Lung (tissue), 12 donors: ENCODE results near the gene BPIFB6. TPM values are rescaled to one million over a fixed set of nuclear protein-coding genes. Genes with fewer than 3 reads are reported as not detected.

Experiments used
- ATAC-seq: fragments of 200-7000 bp; cut with Tn5 transposase; one replicate; pipeline ENCODE4 v1.9.1; 2020; ENCODE audit warnings: moderate number of reproducible peaks; ENCODE audit not compliant: insufficient read depth, low FRiP score
- DNase-seq, 3 donors: peaks; one replicate each; pipeline ENCODE4 v3.0.0-alpha.2; 2013 to 2017
- H3K27ac ChIP-seq, 2 donors: one replicate each; pipeline ENCODE4 v1.5.1; 2013; ENCODE audit warnings: mild to moderate bottlenecking in 2 of 2, moderate library complexity in 2 of 2, control low read depth in 1 of 2, inconsistent platforms in 1 of 2, low read depth in 1 of 2, low read length in 1 of 2
- H3K27me3 ChIP-seq, 3 donors: one replicate each; pipeline ENCODE4 v1.5.1; 2013; ENCODE audit warnings: low read length in 2 of 3; ENCODE audit not compliant: control insufficient read depth in 3 of 3, insufficient read depth in 3 of 3
- H3K36me3 ChIP-seq, 4 donors: one replicate each; pipeline ENCODE4 v1.5.1; 2013; ENCODE audit warnings: low read length in 4 of 4, mild to moderate bottlenecking in 1 of 4, moderate library complexity in 1 of 4; ENCODE audit not compliant: control insufficient read depth in 4 of 4, insufficient read depth in 4 of 4
- H3K4me1 ChIP-seq, 5 donors: one replicate each; pipeline ENCODE4 v1.5.1; 2013; ENCODE audit warnings: low read length in 5 of 5, mild to moderate bottlenecking in 2 of 5, moderate library complexity in 1 of 5; ENCODE audit not compliant: control insufficient read depth in 5 of 5, insufficient read depth in 5 of 5
- H3K4me3 ChIP-seq: one replicate; pipeline ENCODE4 v1.5.1; 2013; ENCODE audit warnings: mild to moderate bottlenecking, control low read depth, moderate library complexity
- H3K9ac ChIP-seq, 2 donors: one replicate each; pipeline ENCODE4 v1.5.1; 2013; ENCODE audit warnings: low read length in 2 of 2, control low read depth in 1 of 2; ENCODE audit not compliant: insufficient read depth in 1 of 2
- H3K9me3 ChIP-seq, 4 donors: one replicate each; pipeline ENCODE4 v1.5.1; 2013; ENCODE audit warnings: low read length in 3 of 4, mild to moderate bottlenecking in 1 of 4, moderate library complexity in 1 of 4; ENCODE audit not compliant: control insufficient read depth in 4 of 4, insufficient read depth in 3 of 4
- WGBS, 2 donors: extraction: QIAGEN DNeasy Blood & Tissue Kit; methylation state at CpG; one replicate each; pipeline ENCODE4 v1.1.7; 2013; 5-methylcytosine and 5-hydroxymethylcytosine counted together
- polyA plus RNA-seq, 2 donors: library from polyadenylated mRNA; stranded (reverse); fragments of 200-250 nt; gene quantifications; one replicate each; pipeline ENCODE4 v1.2.1, GENCODE V29; 2013
- total RNA-seq, 2 donors: library from RNA; depleted of rRNA in 1 of 2; stranded (reverse); fragments of >200 nt in 1 of 2; gene quantifications; one replicate each; pipeline ENCODE4 v1.2.1, GENCODE V29; 2014 to 2021
- TF ChIP-seq, protein P1 (sequence below): IDR thresholded peaks from 2 replicates; pipeline ENCODE4 v1.5.1; 2012; ENCODE audit warnings: mild to moderate bottlenecking; ENCODE audit errors: control extremely low read depth, extremely low read depth
- donor health status: control.
- donor health status: control.
- donor health status: Bipolar disorder and iron deficiency.
- donor health status: healthy.
- donor health status: DM: yes; HTN: yes; CAD: no.

The BPIFB6 gene
- total and polyA plus RNA-seq, 4 donors = not detected

GRCh38 chr20:32997431-32997830 lies 34.0 kb upstream of the BPIFB6 start:
- no peak overlapping the region for H3K27ac ChIP-seq
- H3K27me3 ChIP-seq = peaks cover 0 to 3% (median 0%) of the 10 kb centered on the region in 3 donors
- DNase-seq = no peak
- no peak overlapping the region for H3K9ac ChIP-seq
- no peak for ATAC-seq
- TF ChIP-seq, protein P1, sequence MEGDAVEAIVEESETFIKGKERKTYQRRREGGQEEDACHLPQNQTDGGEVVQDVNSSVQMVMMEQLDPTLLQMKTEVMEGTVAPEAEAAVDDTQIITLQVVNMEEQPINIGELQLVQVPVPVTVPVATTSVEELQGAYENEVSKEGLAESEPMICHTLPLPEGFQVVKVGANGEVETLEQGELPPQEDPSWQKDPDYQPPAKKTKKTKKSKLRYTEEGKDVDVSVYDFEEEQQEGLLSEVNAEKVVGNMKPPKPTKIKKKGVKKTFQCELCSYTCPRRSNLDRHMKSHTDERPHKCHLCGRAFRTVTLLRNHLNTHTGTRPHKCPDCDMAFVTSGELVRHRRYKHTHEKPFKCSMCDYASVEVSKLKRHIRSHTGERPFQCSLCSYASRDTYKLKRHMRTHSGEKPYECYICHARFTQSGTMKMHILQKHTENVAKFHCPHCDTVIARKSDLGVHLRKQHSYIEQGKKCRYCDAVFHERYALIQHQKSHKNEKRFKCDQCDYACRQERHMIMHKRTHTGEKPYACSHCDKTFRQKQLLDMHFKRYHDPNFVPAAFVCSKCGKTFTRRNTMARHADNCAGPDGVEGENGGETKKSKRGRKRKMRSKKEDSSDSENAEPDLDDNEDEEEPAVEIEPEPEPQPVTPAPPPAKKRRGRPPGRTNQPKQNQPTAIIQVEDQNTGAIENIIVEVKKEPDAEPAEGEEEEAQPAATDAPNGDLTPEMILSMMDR = no peak
- H3K4me1 ChIP-seq = no peaks in the 10 kb centered on the region
- H3K9me3 ChIP-seq = peaks cover 0 to 2% (median 0%) of the 10 kb centered on the region in 4 donors
- 82% methylated on average over 2 of the region's 2 CpGs for WGBS, 2 donors
- no peak overlapping the region for H3K4me3 ChIP-seq
- no peaks in the 10 kb centered on the region for H3K36me3 ChIP-seq

DNA sequence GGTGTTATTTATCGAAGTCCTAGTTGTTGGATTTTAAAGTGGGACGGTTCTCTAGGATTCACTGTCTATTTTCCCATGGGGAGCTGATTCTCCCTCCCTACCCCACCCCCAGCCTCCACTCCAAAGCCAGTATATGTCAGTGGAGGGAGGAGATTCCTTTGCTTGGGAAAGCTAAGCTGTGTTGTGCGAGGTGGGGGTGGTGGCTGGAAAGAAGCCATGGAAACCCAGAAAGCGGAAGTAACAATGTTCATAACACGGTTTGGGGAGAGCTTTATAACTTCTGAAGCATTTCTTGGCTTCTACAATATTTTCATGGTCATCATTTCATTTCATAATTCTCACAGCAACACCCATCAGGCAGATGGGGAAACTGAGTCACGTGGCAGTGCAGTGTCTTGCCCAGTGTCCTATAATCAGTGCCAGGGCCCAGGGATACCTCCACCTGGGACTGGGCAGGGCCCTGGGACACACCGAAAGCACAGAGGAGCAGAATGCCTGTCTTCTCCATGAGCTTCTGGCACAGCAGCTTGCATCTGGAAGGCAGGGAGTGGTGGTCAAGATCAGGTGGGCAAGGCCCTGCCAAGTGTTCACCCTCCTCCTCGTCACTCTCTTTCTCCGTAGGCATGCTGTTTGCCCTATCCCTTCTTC lies 31.7 kb upstream of the BPIFB6 start:
- WGBS, 2 donors = 62 to 66% methylated on average over 9 of the region's 9 CpGs
- H3K27me3 ChIP-seq = peaks cover 0 to 3% (median 0%) of the 10 kb centered on the region in 3 donors
- H3K4me3 ChIP-seq = no peak overlapping the region
- no peak for ATAC-seq
- H3K9me3 ChIP-seq = peaks cover 0 to 4% (median 0%) of the 10 kb centered on the region in 4 donors
- TF ChIP-seq, protein P1 = no peak
- no peak overlapping the region for H3K9ac ChIP-seq
- no peak overlapping the region for H3K27ac ChIP-seq
- DNase-seq = peak in 2 of 3 donors; percentile 38 to 58
- no peaks in the 10 kb centered on the region for H3K36me3 ChIP-seq
- H3K4me1 ChIP-seq = no peaks in the 10 kb centered on the region

DNA sequence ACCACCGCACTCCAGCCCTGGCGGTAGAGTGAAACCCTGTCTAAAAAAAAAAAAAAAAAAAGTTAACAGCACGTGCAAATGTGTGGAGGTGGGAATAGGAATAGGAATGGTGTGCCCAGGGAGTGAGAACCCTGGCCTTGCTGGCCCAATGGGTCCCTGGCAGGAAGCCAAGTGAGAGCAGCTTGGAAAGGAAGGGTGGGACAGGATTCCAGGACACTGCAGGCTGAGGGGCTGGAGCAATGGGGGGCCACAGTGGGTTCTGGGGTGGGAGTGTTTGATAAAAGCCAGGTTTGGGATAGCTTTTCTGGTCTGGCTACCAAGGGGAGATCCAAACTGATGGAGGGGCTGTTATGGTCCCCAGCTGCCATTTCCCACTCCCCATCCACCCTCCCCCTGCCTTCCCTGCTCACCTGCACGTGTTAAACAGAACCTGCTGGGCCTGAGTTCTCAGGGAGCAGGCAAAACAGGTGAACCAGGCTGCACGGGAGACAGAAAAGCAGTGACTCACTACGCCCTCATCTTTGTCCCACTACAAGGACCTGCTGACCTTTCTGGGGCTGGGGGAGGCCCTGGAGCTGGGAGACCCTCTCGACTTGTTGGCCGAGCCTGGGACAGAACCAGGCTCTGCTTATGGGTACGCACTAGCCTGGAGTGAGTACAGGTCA lies 30.5 kb upstream of the BPIFB6 start:
- ATAC-seq (no peak), DNase-seq (no peak)
- H3K4me1 ChIP-seq = no peaks in the 10 kb centered on the region
- peaks cover 0 to 6% (median 2%) of the 10 kb centered on the region in 4 donors for H3K9me3 ChIP-seq
- H3K9ac ChIP-seq = no peak overlapping the region
- no peak overlapping the region for H3K4me3 ChIP-seq
- 66 to 83% methylated on average over 8 to 9 of the region's 9 CpGs for WGBS, 2 donors
- TF ChIP-seq, protein P1 = no peak
- H3K36me3 ChIP-seq = no peaks in the 10 kb centered on the region
- no peak overlapping the region for H3K27ac ChIP-seq
- peaks cover 0 to 3% (median 0%) of the 10 kb centered on the region in 3 donors for H3K27me3 ChIP-seq
